ENCODE results near the gene ZSWIM5. TPM values are rescaled to one million over a fixed set of nuclear protein-coding genes. Genes with fewer than 3 reads are reported as not detected.

Gene ZSWIM5
- total and polyA plus RNA-seq, 2 of the 8 experiments (the other 6 are each of a cell fraction or from before 2014, with no cell fraction given): 2.5 to 3.9 TPM

- CTCF ChIA-PET (ENCODE audit: partially characterized antibody): interaction anchor here (1.2 to 15.4 kb wide), 4 partner anchors 19 to 485 kb away, joined by 3 to 424 read pairs (median 6); no protein-coding TSS in a partner anchor
- Histone ChIP-seq H4K91ac (replicated peaks; ENCODE audit: insufficient read length, low read length) (no peak overlapping the region), H2AFZ (ENCODE audit: low read length) (no peak overlapping the region), H3K4me1 (replicated peaks in 1 of 4; ENCODE audit: control insufficient read depth in 3 of 4, insufficient read depth in 4 of 4, low read length in 3 of 4) (peaks cover 5 to 10% (median 6%) of the 10 kb centered on the region in 4 experiments; a peak in 6 of 7 replicates), H3K23me2 (ENCODE audit: low read depth, low read length) (peaks cover 10% of the 10 kb centered on the region), H3K27me3 (replicated peaks in 1 of 4; ENCODE audit: control insufficient read depth in 3 of 4, extremely low read depth in 1 of 4, insufficient read depth in 3 of 4, low read length in 3 of 4) (no peaks in the 10 kb centered on the region), H3K4me3 (ENCODE audit: extremely low read depth in 1 of 4, insufficient read depth in 2 of 4, low read depth in 3 of 4, low read length in 4 of 4) (no peak overlapping the region), H3K27ac (ENCODE audit: low read depth, low read length) (no peak overlapping the region), H2AK5ac (ENCODE audit: low read depth, low read length) (no peak overlapping the region), H2BK120ac (replicated peaks; ENCODE audit: low read depth, low read length) (no peak overlapping the region), H2BK15ac (ENCODE audit: low read length) (no peak overlapping the region), H3K79me1 (ENCODE audit: low read depth, low read length) (no peaks in the 10 kb centered on the region), H4K20me1 (replicated peaks in 1 of 2; ENCODE audit: control insufficient read depth in 1 of 2, insufficient read depth in 2 of 2, low read length in 2 of 2) (peaks cover 0 to 8% of the 10 kb centered on the region in 2 experiments), H3K4ac (replicated peaks; ENCODE audit: insufficient read length, low read depth, low read length) (no peak overlapping the region), H3K36me3 (ENCODE audit: control insufficient read depth in 2 of 4, insufficient read depth in 4 of 4, low read length in 3 of 4) (peaks cover 6 to 31% (median 16%) of the 10 kb centered on the region in 4 experiments; a peak in 7 of 8 replicates), H2BK5ac (ENCODE audit: low read depth, low read length) (no peak overlapping the region), H4K8ac (ENCODE audit: extremely low read depth, insufficient read depth, low read length) (no peak overlapping the region), H2BK20ac (ENCODE audit: low read length) (no peak overlapping the region), H3K14ac (ENCODE audit: insufficient read length) (no peak overlapping the region), H4K5ac (ENCODE audit: insufficient read length, low read depth, low read length) (no peak overlapping the region), H3K56ac (replicated peaks; ENCODE audit: insufficient read length, low read depth, low read length) (no peak overlapping the region), H3K9me3 (ENCODE audit: insufficient read depth in 2 of 2, low read depth in 1 of 2, low read length in 1 of 2) (no peaks in the 10 kb centered on the region), H2BK12ac (ENCODE audit: low read depth, low read length) (no peak overlapping the region), H3K4me2 (ENCODE audit: insufficient read depth in 1 of 2, low read depth in 2 of 2, low read length in 2 of 2) (no peak overlapping the region), H3K9ac (replicated peaks in 1 of 4; ENCODE audit: extremely low read depth in 1 of 4, low read depth in 3 of 4, low read length in 3 of 4) (no peak overlapping the region), H3K23ac (ENCODE audit: insufficient read length) (no peak overlapping the region), H3K79me2 (ENCODE audit: control insufficient read depth in 1 of 2, insufficient read depth in 2 of 2, low read length in 2 of 2) (no peaks in the 10 kb centered on the region), H3K18ac (ENCODE audit: extremely low read depth, low read length) (no peak overlapping the region)
- DNase-seq (ENCODE audit: low read depth in 1 of 2, low spot score in 2 of 2): no peak
- no peak for FAIRE-seq
- 74% methylated on average over 3 of the region's 3 CpGs; no CpG with 5 or more reads in 1 of the 2 experiments for WGBS, 2 experiments (ENCODE audit: extremely low coverage in 1 of 2, insufficient coverage in 1 of 2, insufficient read length in 1 of 2, insufficient replicate concordance in 2 of 2, low coverage in 1 of 2, low lambda C conversion rate in 2 of 2, missing lambda C conversion rate in 1 of 2)
- POLR2A ChIA-PET (ENCODE audit: partially characterized antibody): interaction anchor here (0.9 to 1.7 kb wide), 3 partner anchors 11 to 228 kb away, joined by 3 to 5 read pairs (median 4); no protein-coding TSS in a partner anchor
- no peak for TF ChIP-seq SP4 (IDR thresholded peaks at IDR 0.05; ENCODE audit: low read length)
- no peak for TF ChIP-seq CHD2 (IDR thresholded peaks at IDR 0.05; ENCODE audit: low read length)
- no peak for TF ChIP-seq BRCA1 (IDR thresholded peaks at IDR 0.05; ENCODE audit: low read depth, low read length)
- TF ChIP-seq CTBP2 (IDR thresholded peaks at IDR 0.05; ENCODE audit: borderline replicate concordance, insufficient read depth, insufficient read length, low read length): no peak
- TF ChIP-seq E2F6 (IDR thresholded peaks at IDR 0.05): no peak
- no peak for TF ChIP-seq GABPA (IDR thresholded peaks at IDR 0.05; ENCODE audit: borderline replicate concordance, insufficient read depth, low read length)
- TF ChIP-seq CTCF (IDR thresholded peaks at IDR 0.05; ENCODE audit: control extremely low read depth in 1 of 3, insufficient read depth in 1 of 3, low read depth in 1 of 3, low read length in 3 of 3): no peak
- TF ChIP-seq RNF2 (IDR thresholded peaks at IDR 0.05; ENCODE audit: borderline replicate concordance, low read depth, low read length, missing control alignments, poor library complexity, severe bottlenecking): no peak
- TF ChIP-seq HDAC6 (IDR thresholded peaks at IDR 0.05; ENCODE audit: low read depth, low read length): no peak
These were observed 198.3 kb downstream of the ZSWIM5 start for GRCh38 chr1:45008076-45008475.
